CD4-positive, alpha-beta T cell (primary cell): Measurements from ENCODE around the gene ATP1A2. TPM values are rescaled to one million over a fixed set of nuclear protein-coding genes. Genes with fewer than 3 reads are reported as not detected.

Experiments used
- ATAC-seq: fragments of 200-7000 bp; cut with Tn5 transposase; one replicate; pipeline ENCODE4 v1.10.0; 2022; ENCODE audit warnings: mild to moderate bottlenecking; ENCODE audit not compliant: poor library complexity
- CTCF ChIA-PET: fragments of 350-600 bp; sonication (Branson Sonifier 250); formaldehyde crosslinking; loops from one replicate; lab custom pipeline; 2021; ENCODE audit warnings: antibody characterized with exemption, inconsistent platforms; lab: Charles Lee
- POLR2A ChIA-PET: fragments of 350-600 bp; sonication (Branson Sonifier 250); formaldehyde crosslinking; loops from one replicate; lab custom pipeline; 2021; ENCODE audit warnings: antibody characterized with exemption, inconsistent platforms; lab: Charles Lee
- DNase-seq, 14 experiments: peaks; one replicate each; pipeline ENCODE4 v3.0.0-alpha.2; 2013 to 2020; ENCODE audit warnings: mixed read lengths in 2 of 14
- H3K27ac ChIP-seq, 2 donors: one replicate each; pipeline versions ENCODE4 v1.5.1 to v1.7.0; 2013; ENCODE audit warnings: low read length in 2 of 2, low read depth in 1 of 2, mild to moderate bottlenecking in 1 of 2
- H3K27me3 ChIP-seq, 2 experiments: 1 replicate in 1 of 2; 2 replicates in 1 of 2; pipeline versions ENCODE4 v1.6.1 to v1.7.0; 2013; ENCODE audit warnings: low read length in 2 of 2, control low read depth in 1 of 2, mild to moderate bottlenecking in 1 of 2, moderate library complexity in 1 of 2; ENCODE audit not compliant: insufficient read depth in 2 of 2, control insufficient read depth in 1 of 2
- H3K36me3 ChIP-seq: one replicate; pipeline ENCODE4 v1.6.1; 2013; ENCODE audit warnings: low read length, control low read depth; ENCODE audit not compliant: insufficient read depth
- H3K4me1 ChIP-seq: one replicate; pipeline ENCODE4 v1.6.1; 2013; ENCODE audit warnings: low read length, control low read depth; ENCODE audit not compliant: insufficient read depth
- H3K4me3 ChIP-seq: one replicate; pipeline ENCODE4 v1.5.1; 2013; ENCODE audit warnings: mild to moderate bottlenecking, low read length, moderate library complexity
- H3K9me3 ChIP-seq, 2 experiments: 1 replicate in 1 of 2; 2 replicates in 1 of 2; pipeline versions ENCODE4 v1.6.1 to v1.7.0; 2013; ENCODE audit warnings: low read length in 2 of 2, mild to moderate bottlenecking in 2 of 2, control low read depth in 1 of 2, moderate library complexity in 1 of 2; ENCODE audit not compliant: control insufficient read depth in 1 of 2, insufficient read depth in 1 of 2
- H3K27ac Mint-ChIP-seq: one replicate; pipeline ENCODE4 v1.8.0; 2020; ENCODE audit warnings: mixed read lengths
- H3K27me3 Mint-ChIP-seq: one replicate; pipeline ENCODE4 v1.8.0; 2021; ENCODE audit warnings: mixed read lengths
- H3K36me3 Mint-ChIP-seq: one replicate; pipeline ENCODE4 v1.8.0; 2021; ENCODE audit warnings: low read depth, mixed read lengths
- H3K4me1 Mint-ChIP-seq: one replicate; pipeline ENCODE4 v1.8.0; 2021; ENCODE audit warnings: low read depth, mixed read lengths
- H3K4me3 Mint-ChIP-seq: one replicate; pipeline ENCODE4 v1.8.0; 2020; ENCODE audit warnings: mild to moderate bottlenecking, mixed read lengths
- H3K9me3 Mint-ChIP-seq: one replicate; pipeline ENCODE4 v1.8.0; 2020; ENCODE audit warnings: mixed read lengths
- intact Hi-C, 2 experiments: fragments of 100-400 bp; cut with DNase I in 1 of 2; cut with micrococcal nuclease in 1 of 2; formaldehyde crosslinking; loops; one replicate each; pipeline versions ENCODE4 v1.15.1 to v1.9.0; 2023 to 2025; cut with DNase I, micrococcal nuclease
- total RNA-seq, 174 experiments: library from RNA in 2 of 174; stranded (reverse) in 2 of 174; gene quantifications; one replicate each; pipeline ENCODE4 v1.2.3 and lab custom pipeline; 2021 to 2026
- TF ChIP-seq, protein P1 (sequence below): fragments of 200-600 bp; IDR thresholded peaks from one replicate; pipeline ENCODE4 v1.8.0; 2022; ENCODE audit warnings: antibody characterized with exemption, mild to moderate bottlenecking

The ATP1A2 gene
- total RNA-seq, 2 experiments from 2014 or later, result not detected

DNA sequence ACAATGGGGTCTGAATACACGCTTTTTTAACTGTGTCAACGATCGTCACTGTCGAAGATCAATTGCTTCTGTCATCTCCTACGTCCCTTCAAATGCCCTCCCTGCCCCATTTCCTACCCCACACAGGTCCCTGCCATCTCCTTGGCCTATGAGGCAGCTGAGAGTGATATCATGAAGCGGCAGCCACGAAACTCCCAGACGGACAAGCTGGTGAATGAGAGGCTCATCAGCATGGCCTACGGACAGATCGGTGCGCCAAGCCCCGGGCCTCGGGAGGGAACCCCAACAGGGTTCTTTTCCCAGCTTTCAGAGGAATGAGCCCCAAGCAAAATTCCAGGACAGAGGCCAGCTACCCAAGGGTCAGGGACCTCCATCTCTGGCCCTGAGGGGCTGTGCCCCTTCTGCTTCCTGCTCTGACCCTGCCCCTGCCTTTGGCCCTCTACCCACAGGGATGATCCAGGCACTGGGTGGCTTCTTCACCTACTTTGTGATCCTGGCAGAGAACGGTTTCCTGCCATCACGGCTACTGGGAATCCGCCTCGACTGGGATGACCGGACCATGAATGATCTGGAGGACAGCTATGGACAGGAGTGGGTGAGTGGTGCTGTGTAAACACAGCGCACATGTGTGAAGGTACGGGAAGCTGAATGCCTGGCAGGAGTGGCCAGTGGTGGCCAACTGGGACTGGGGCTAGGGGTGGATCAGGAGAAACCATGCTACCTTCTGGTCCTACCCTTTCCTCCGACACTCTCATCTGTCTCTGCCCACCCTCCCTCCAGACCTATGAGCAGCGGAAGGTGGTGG, 20.8 kb downstream of the ATP1A2 start:
- no peak for ATAC-seq
- peaks cover 27% of the 10 kb centered on the region for H3K27me3 Mint-ChIP-seq
- no peaks in the 10 kb centered on the region for H3K9me3 ChIP-seq
- no peaks in the 10 kb centered on the region for H3K9me3 Mint-ChIP-seq
- no peaks in the 10 kb centered on the region for H3K36me3 Mint-ChIP-seq
- POLR2A ChIA-PET, result no interaction called here
- H3K4me3 Mint-ChIP-seq, result no peak overlapping the region
- no peak overlapping the region for H3K27ac ChIP-seq
- no peaks in the 10 kb centered on the region for H3K4me1 Mint-ChIP-seq
- H3K36me3 ChIP-seq, result no peaks in the 10 kb centered on the region
- no peaks in the 10 kb centered on the region for H3K27me3 ChIP-seq
- TF ChIP-seq, protein P1, sequence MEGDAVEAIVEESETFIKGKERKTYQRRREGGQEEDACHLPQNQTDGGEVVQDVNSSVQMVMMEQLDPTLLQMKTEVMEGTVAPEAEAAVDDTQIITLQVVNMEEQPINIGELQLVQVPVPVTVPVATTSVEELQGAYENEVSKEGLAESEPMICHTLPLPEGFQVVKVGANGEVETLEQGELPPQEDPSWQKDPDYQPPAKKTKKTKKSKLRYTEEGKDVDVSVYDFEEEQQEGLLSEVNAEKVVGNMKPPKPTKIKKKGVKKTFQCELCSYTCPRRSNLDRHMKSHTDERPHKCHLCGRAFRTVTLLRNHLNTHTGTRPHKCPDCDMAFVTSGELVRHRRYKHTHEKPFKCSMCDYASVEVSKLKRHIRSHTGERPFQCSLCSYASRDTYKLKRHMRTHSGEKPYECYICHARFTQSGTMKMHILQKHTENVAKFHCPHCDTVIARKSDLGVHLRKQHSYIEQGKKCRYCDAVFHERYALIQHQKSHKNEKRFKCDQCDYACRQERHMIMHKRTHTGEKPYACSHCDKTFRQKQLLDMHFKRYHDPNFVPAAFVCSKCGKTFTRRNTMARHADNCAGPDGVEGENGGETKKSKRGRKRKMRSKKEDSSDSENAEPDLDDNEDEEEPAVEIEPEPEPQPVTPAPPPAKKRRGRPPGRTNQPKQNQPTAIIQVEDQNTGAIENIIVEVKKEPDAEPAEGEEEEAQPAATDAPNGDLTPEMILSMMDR, result no peak
- H3K4me1 ChIP-seq, result no peaks in the 10 kb centered on the region
- H3K27ac Mint-ChIP-seq, result no peak overlapping the region
- no peak for DNase-seq
- CTCF ChIA-PET, result no interaction called here
- intact Hi-C loops, result no loop called here
- no peak overlapping the region for H3K4me3 ChIP-seq

DNA sequence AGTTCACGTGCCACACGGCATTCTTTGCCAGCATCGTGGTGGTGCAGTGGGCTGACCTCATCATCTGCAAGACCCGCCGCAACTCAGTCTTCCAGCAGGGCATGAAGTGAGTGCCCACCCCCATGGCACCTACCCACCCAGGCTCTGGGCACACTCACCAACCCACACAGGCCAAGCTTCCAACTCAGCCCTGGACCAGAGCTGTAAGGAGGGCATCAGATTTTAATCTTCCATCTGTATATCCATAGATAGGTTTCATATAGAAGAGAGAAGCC, 21.3 kb downstream of the ATP1A2 start:
- Mint-ChIP-seq H3K9me3 (no peaks in the 10 kb centered on the region), H3K36me3 (no peaks in the 10 kb centered on the region), H3K4me1 (no peaks in the 10 kb centered on the region), H3K27me3 (peaks cover 31% of the 10 kb centered on the region), H3K4me3 (no peak overlapping the region), H3K27ac (no peak overlapping the region)
- ATAC-seq, result no peak
- no peak overlapping the region for H3K27ac ChIP-seq
- intact Hi-C loops, result no loop called here
- CTCF ChIA-PET, result no interaction called here
- TF ChIP-seq, protein P1, result no peak
- H3K36me3 ChIP-seq, result no peaks in the 10 kb centered on the region
- POLR2A ChIA-PET, result no interaction called here
- peaks cover 0 to 4% of the 10 kb centered on the region in 2 experiments for H3K27me3 ChIP-seq
- no peak overlapping the region for H3K4me3 ChIP-seq
- H3K4me1 ChIP-seq, result no peaks in the 10 kb centered on the region
- H3K9me3 ChIP-seq, result no peaks in the 10 kb centered on the region
- no peak for DNase-seq

DNA sequence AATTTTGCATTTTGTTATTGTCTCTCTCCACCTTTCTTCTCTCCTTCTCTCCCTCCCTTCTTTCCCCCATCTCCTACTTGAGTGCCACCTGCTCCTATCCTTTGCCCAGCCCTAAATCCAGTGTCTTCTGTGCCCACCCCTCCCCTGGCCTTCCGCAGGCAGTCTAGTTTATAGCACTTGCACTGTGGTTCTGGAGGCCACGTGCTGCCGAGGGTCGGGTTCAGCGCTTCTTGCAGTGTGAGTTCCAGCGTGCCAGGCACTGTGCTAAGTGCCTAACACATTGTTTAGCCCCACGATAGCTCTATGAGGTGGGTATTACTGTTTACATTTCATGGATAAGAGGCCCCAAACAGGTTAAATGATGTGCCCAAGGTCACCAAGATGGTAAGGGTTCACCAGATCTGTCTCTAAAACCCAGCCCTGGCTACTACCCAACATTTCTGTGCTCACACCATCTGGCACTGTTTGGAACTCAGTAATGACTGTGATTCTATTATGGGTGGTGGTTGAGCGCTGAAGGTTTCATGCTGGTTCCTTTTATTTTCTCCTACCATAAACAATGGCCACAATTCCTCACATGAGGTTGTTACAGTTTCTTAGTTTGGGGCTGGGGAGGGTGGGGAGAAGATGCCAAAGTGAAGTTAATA, 21.8 kb downstream of the ATP1A2 start:
- no peak overlapping the region for H3K27ac ChIP-seq
- no peaks in the 10 kb centered on the region for H3K9me3 Mint-ChIP-seq
- H3K9me3 ChIP-seq, result no peaks in the 10 kb centered on the region
- H3K4me1 ChIP-seq, result no peaks in the 10 kb centered on the region
- TF ChIP-seq, protein P1, result no peak
- intact Hi-C loops, result no loop called here
- no peaks in the 10 kb centered on the region for H3K36me3 ChIP-seq
- H3K27me3 Mint-ChIP-seq, result peaks cover 31% of the 10 kb centered on the region
- no peaks in the 10 kb centered on the region for H3K4me1 Mint-ChIP-seq
- no peak overlapping the region for H3K27ac Mint-ChIP-seq
- no peaks in the 10 kb centered on the region for H3K36me3 Mint-ChIP-seq
- peaks cover 0 to 9% of the 10 kb centered on the region in 2 experiments for H3K27me3 ChIP-seq
- CTCF ChIA-PET, result no interaction called here
- no peak for DNase-seq
- no peak overlapping the region for H3K4me3 Mint-ChIP-seq
- POLR2A ChIA-PET, result no interaction called here
- H3K4me3 ChIP-seq, result no peak overlapping the region
- ATAC-seq, result no peak
